ENCODE results near the gene STK39.

- TF ChIP-seq CTCF (optimal IDR thresholded peaks at IDR 0.05 in 1 of 3, IDR thresholded peaks at IDR 0.05 in 1 of 3, conservative IDR thresholded peaks at IDR 0.05 in 1 of 3; ENCODE audit: extremely low read depth in 1 of 3, insufficient read depth in 2 of 3, low read length in 3 of 3): no peak
- TF ChIP-seq EZH2 (IDR thresholded peaks at IDR 0.05; ENCODE audit: low read length): no peak
These were observed 194.6 kb downstream of the STK39 start for GRCh38 chr2:168052773-168053172.
